A673 (cell line): ENCODE measurements around the gene GYS1. TPM values are rescaled to one million over a fixed set of nuclear protein-coding genes. Genes with fewer than 3 reads are reported as not detected.
A peak's percentile ranks its signal among the peaks of the same experiment; 100 is the strongest.
"Not testable (repeated sequence)": the region's sequence is repeated elsewhere in the genome, so short reads cannot be mapped to it uniquely, and the experiment has no call there.

Source experiments
- BruUV-seq: library from RNA; stranded (reverse); fragments of 400-500 nt; replicated peaks from 2 replicates; lab custom pipeline; 2021; lab: Mats Ljungman, UMichigan
- CTCF ChIA-PET: fragments of 300-600 bp; sonication (Branson Sonifier 250); formaldehyde crosslinking; loops from one replicate; lab custom pipeline; 2022; ENCODE audit warnings: antibody characterized with exemption; lab: Charles Lee
- POLR2A ChIA-PET: fragments of 300-600 bp; sonication (Branson Sonifier 250); formaldehyde crosslinking; loops from one replicate; lab custom pipeline; 2022; ENCODE audit warnings: antibody characterized with exemption; ENCODE audit not compliant: low non-redundant PET; lab: Charles Lee
- DNase-seq: peaks from one replicate; pipeline ENCODE4 v3.0.0-alpha.2; 2015; ENCODE audit warnings: low spot score
- H3K27ac ChIP-seq: fragments of 200-600 bp; sonication (generic); 2 replicates; pipeline ENCODE4 v1.5.1; 2016; ENCODE audit warnings: mixed run types, low read depth, mild to moderate bottlenecking, mixed read lengths, antibody characterized with exemption, low read length; ENCODE audit not compliant: poor library complexity, severe bottlenecking
- H3K27me3 ChIP-seq: fragments of 200-600 bp; sonication (generic); replicated peaks from 2 replicates; pipeline ENCODE4 v1.6.1; 2017; ENCODE audit warnings: mixed run types, low read depth, mild to moderate bottlenecking, mixed read lengths, antibody characterized with exemption, low read length; ENCODE audit not compliant: insufficient read depth, poor library complexity
- H3K36me3 ChIP-seq: fragments of 200-600 bp; sonication (generic); 2 replicates; pipeline ENCODE4 v1.6.1; 2016; ENCODE audit warnings: mixed run types, mild to moderate bottlenecking, mixed read lengths, antibody characterized with exemption, low read length; ENCODE audit not compliant: insufficient read depth, poor library complexity, severe bottlenecking
- H3K4me1 ChIP-seq: fragments of 200-600 bp; sonication (generic); 2 replicates; pipeline ENCODE4 v1.6.1; 2017; ENCODE audit warnings: mixed run types, mild to moderate bottlenecking, mixed read lengths, antibody characterized with exemption, low read length; ENCODE audit not compliant: insufficient read depth, poor library complexity, severe bottlenecking
- H3K4me3 ChIP-seq: fragments of 200-600 bp; sonication (generic); 2 replicates; pipeline ENCODE4 v1.5.1; 2016; ENCODE audit warnings: low read depth, mixed run types, mild to moderate bottlenecking, mixed read lengths, low read length; ENCODE audit not compliant: poor library complexity, severe bottlenecking
- H3K9me3 ChIP-seq: fragments of 200-600 bp; sonication (generic); 2 replicates; pipeline ENCODE4 v1.6.1; 2016; ENCODE audit warnings: mixed run types, low read depth, mild to moderate bottlenecking, mixed read lengths, antibody characterized with exemption, low read length; ENCODE audit not compliant: poor library complexity, severe bottlenecking
- CTCF ChIP-seq: fragments of 300-800, 200-600 bp; sonication (generic); conservative IDR thresholded peaks from 2 replicates; pipeline ENCODE4 v1.5.1; 2017; ENCODE audit warnings: low read depth, mild to moderate bottlenecking, antibody characterized with exemption, low read length, moderate library complexity, mixed read lengths
- EZH2 ChIP-seq: fragments of 200-600 bp; sonication (generic); IDR thresholded peaks from 2 replicates; pipeline ENCODE4 v1.6.1; 2017; ENCODE audit warnings: borderline replicate concordance, low read depth, mild to moderate bottlenecking, mixed read lengths, antibody characterized with exemption, low read length; ENCODE audit not compliant: poor library complexity, severe bottlenecking
- intact Hi-C: fragments of 100-400 bp; cut with micrococcal nuclease; formaldehyde crosslinking; loops from one replicate; pipeline ENCODE4 v1.10.0; 2022; ENCODE audit not compliant: unreplicated experiment
- total RNA-seq: library from RNA; stranded (reverse); gene quantifications from 2 replicates; pipeline ENCODE4 v1.2.3, GENCODE V29; 2021

Gene GYS1
- total RNA-seq, 1 experiment from 2014 or later, result 57.0 TPM

- TF ChIP-seq EZH2 (no peak), CTCF (no peak)
- H3K27me3 ChIP-seq, result no peaks in the 10 kb centered on the region
- DNase-seq, result peak; percentile 74
- CTCF ChIA-PET, result interaction anchor here (1.4 kb wide), 1 partner anchor 37 kb away, joined by 3 read pairs; no protein-coding TSS in a partner anchor
- no peaks in the 10 kb centered on the region for H3K36me3 ChIP-seq
- H3K27ac ChIP-seq, result no peak within 1 kb of the TSS
- POLR2A ChIA-PET, result no interaction called here
- peak within 1 kb of the TSS; percentile 47 for H3K4me3 ChIP-seq
- intact Hi-C loops, result no loop called here
- no TSS peak for BruUV-seq
- no peaks in the 10 kb centered on the region for H3K9me3 ChIP-seq
- no peaks in the 10 kb centered on the region for H3K4me1 ChIP-seq
These were observed 59.7 kb downstream of the GYS1 start, which contains the start of gene DHDH for GRCh38 chr19:48933382-48933932. DHDH (plus strand) TSS chr19:48933699; CDS start chr19:48933722, 23 bp downstream.

- no peak for DNase-seq
- BruUV-seq, result no TSS peak
- TF ChIP-seq EZH2 (no peak), CTCF (no peak)
- Histone ChIP-seq H3K27ac (no peak overlapping the region), H3K27me3 (no peaks in the 10 kb centered on the region), H3K4me1 (no peaks in the 10 kb centered on the region), H3K4me3 (no peak overlapping the region), H3K36me3 (no peaks in the 10 kb centered on the region), H3K9me3 (no peaks in the 10 kb centered on the region)
- intact Hi-C loops, result no loop called here
- ChIA-PET POLR2A (no interaction called here), CTCF (no interaction called here)
These were observed 64.7 kb downstream of the GYS1 start for GRCh38 chr19:48928164-48929025.

GRCh38 chr19:48927692-48928091 lies 65.4 kb downstream of the GYS1 start:
- H3K36me3 ChIP-seq, intact Hi-C loops, DNase-seq, H3K27me3 ChIP-seq, BruUV-seq, POLR2A ChIA-PET, H3K4me3 ChIP-seq, H3K27ac ChIP-seq, H3K9me3 ChIP-seq, H3K4me1 ChIP-seq, CTCF ChIA-PET: not testable (repeated sequence)
